ENCODE data around the gene TMEM100. TPM values are rescaled to one million over a fixed set of nuclear protein-coding genes. Genes with fewer than 3 reads are reported as not detected.

The TMEM100 gene
- total and polyA plus RNA-seq, 2 donors (not counting 3 experiments of a cell fraction or from before 2014, with no cell fraction given): not detected

- ChIA-PET CTCF (no interaction called here), POLR2A (no interaction called here)
- H3K4me3 ChIP-seq (replicated peaks in 1 of 3; ENCODE audit: insufficient read depth in 1 of 3, low read depth in 1 of 3, low read length in 3 of 3): no peak overlapping the region
- no peak overlapping the region for H2AFZ ChIP-seq (ENCODE audit: low read depth, low read length)
- H3K27ac ChIP-seq (ENCODE audit: insufficient read depth, low read depth, low read length): no peak overlapping the region
- DNase-seq (ENCODE audit: low read depth, low spot score): no peak
- no peaks in the 10 kb centered on the region for H4K20me1 ChIP-seq (replicated peaks; ENCODE audit: control insufficient read depth, extremely low read depth, insufficient read depth, low read length)
- H3K9me1 ChIP-seq (replicated peaks; ENCODE audit: control insufficient read depth, extremely low read depth, insufficient read depth, low read length): no peaks in the 10 kb centered on the region
- BruUV-seq (replicated peaks): no TSS peak
- intact Hi-C loops (cut with micrococcal nuclease): no loop called here
- H3K36me3 ChIP-seq (ENCODE audit: control insufficient read depth in 2 of 2, extremely low read depth in 1 of 2, insufficient read depth in 2 of 2, low read length in 2 of 2): no peaks in the 10 kb centered on the region
- H3K27me3 ChIP-seq (ENCODE audit: control insufficient read depth in 2 of 2, insufficient read depth in 2 of 2, low read length in 2 of 2): no peaks in the 10 kb centered on the region
- dilution Hi-C loops (cut with MboI; ENCODE audit: extremely low pct_ligation_motif_present, low sequenced_read_pairs): no loop called here
- no peak overlapping the region for H3K9ac ChIP-seq (replicated peaks; ENCODE audit: extremely low read depth, insufficient read depth, low read length)
- FAIRE-seq: no peak
- no peaks in the 10 kb centered on the region for H3K79me2 ChIP-seq (ENCODE audit: control insufficient read depth, insufficient read depth, low read length)
- no peak for TF ChIP-seq CTCF (IDR thresholded peaks at IDR 0.05; ENCODE audit: extremely low read depth in 1 of 2, insufficient read depth in 1 of 2, low read depth in 1 of 2, low read length in 2 of 2)
- no peak for TF ChIP-seq GATA2 (IDR thresholded peaks at IDR 0.05; ENCODE audit: insufficient read depth, insufficient read length, low read depth, low read length)
- TF ChIP-seq JUN (IDR thresholded peaks at IDR 0.05; ENCODE audit: borderline replicate concordance, insufficient read depth, insufficient read length, low read depth): no peak
- no peak for TF ChIP-seq POLR2AphosphoS5 (IDR thresholded peaks at IDR 0.05; ENCODE audit: insufficient read depth, low read depth, low read length)
- TF ChIP-seq MYC (IDR thresholded peaks at IDR 0.05; ENCODE audit: low read depth, low read length): no peak
- no peak for TF ChIP-seq FOS (IDR thresholded peaks at IDR 0.05; ENCODE audit: borderline replicate concordance, insufficient read depth, low read length)
- no peak overlapping the region for H3K4me2 ChIP-seq (ENCODE audit: insufficient read depth, low read length)
- no peaks in the 10 kb centered on the region for H3K4me1 ChIP-seq (ENCODE audit: control insufficient read depth, extremely low read depth, insufficient read depth, low read length)
- H3K9me3 ChIP-seq (replicated peaks; ENCODE audit: control insufficient read depth, insufficient read depth, low read length): no peaks in the 10 kb centered on the region
Observed at GRCh38 chr17:55705847-55706246, 16.8 kb downstream of the TMEM100 start.

GRCh38 chr17:55704401-55704800, 18.3 kb downstream of the TMEM100 start:
- no peaks in the 10 kb centered on the region for H3K9me1 ChIP-seq (replicated peaks; ENCODE audit: control insufficient read depth, extremely low read depth, insufficient read depth, low read length)
- POLR2A ChIA-PET: no interaction called here
- no peak overlapping the region for H3K4me2 ChIP-seq (ENCODE audit: insufficient read depth, low read length)
- DNase-seq (ENCODE audit: low read depth, low spot score): no peak
- H3K4me1 ChIP-seq (ENCODE audit: control insufficient read depth, extremely low read depth, insufficient read depth, low read length): no peaks in the 10 kb centered on the region
- no peaks in the 10 kb centered on the region for H3K36me3 ChIP-seq (ENCODE audit: control insufficient read depth in 2 of 2, extremely low read depth in 1 of 2, insufficient read depth in 2 of 2, low read length in 2 of 2)
- CTCF ChIA-PET: interaction anchor here (0.7 to 1.4 kb wide), 2 partner anchors 8 to 20 kb away, joined by 3 read pairs; no protein-coding TSS in a partner anchor
- H3K9me3 ChIP-seq (replicated peaks; ENCODE audit: control insufficient read depth, insufficient read depth, low read length): no peaks in the 10 kb centered on the region
- no TSS peak for BruUV-seq (replicated peaks)
- H3K4me3 ChIP-seq (replicated peaks in 1 of 3; ENCODE audit: insufficient read depth in 1 of 3, low read depth in 1 of 3, low read length in 3 of 3): no peak overlapping the region
- intact Hi-C loops (cut with micrococcal nuclease) (no loop called here), dilution Hi-C loops (cut with MboI; ENCODE audit: extremely low pct_ligation_motif_present, low sequenced_read_pairs) (no loop called here)
- no peak for TF ChIP-seq CTCF (IDR thresholded peaks at IDR 0.05; ENCODE audit: extremely low read depth in 1 of 2, insufficient read depth in 1 of 2, low read depth in 1 of 2, low read length in 2 of 2)
- TF ChIP-seq JUN (IDR thresholded peaks at IDR 0.05; ENCODE audit: borderline replicate concordance, insufficient read depth, insufficient read length, low read depth): no peak
- TF ChIP-seq POLR2AphosphoS5 (IDR thresholded peaks at IDR 0.05; ENCODE audit: insufficient read depth, low read depth, low read length): no peak
- TF ChIP-seq GATA2 (IDR thresholded peaks at IDR 0.05; ENCODE audit: insufficient read depth, insufficient read length, low read depth, low read length): no peak
- TF ChIP-seq MYC (IDR thresholded peaks at IDR 0.05; ENCODE audit: low read depth, low read length): no peak
- no peak for TF ChIP-seq POLR2A (IDR thresholded peaks at IDR 0.05; ENCODE audit: low read depth, low read length)
- no peak for TF ChIP-seq EZH2 (IDR thresholded peaks at IDR 0.05; ENCODE audit: borderline replicate concordance, low read depth, low read length, severe bottlenecking)
- no peak for TF ChIP-seq MAX (IDR thresholded peaks at IDR 0.05; ENCODE audit: insufficient read depth, insufficient read length)
- no peak for TF ChIP-seq FOS (IDR thresholded peaks at IDR 0.05; ENCODE audit: borderline replicate concordance, insufficient read depth, low read length)
- FAIRE-seq: no peak
- peaks cover 0 to 2% of the 10 kb centered on the region in 2 experiments for H3K27me3 ChIP-seq (ENCODE audit: control insufficient read depth in 2 of 2, insufficient read depth in 2 of 2, low read length in 2 of 2)
- no peak overlapping the region for H3K9ac ChIP-seq (replicated peaks; ENCODE audit: extremely low read depth, insufficient read depth, low read length)
- no peaks in the 10 kb centered on the region for H3K79me2 ChIP-seq (ENCODE audit: control insufficient read depth, insufficient read depth, low read length)
- no peak overlapping the region for H2AFZ ChIP-seq (ENCODE audit: low read depth, low read length)
- no peak overlapping the region for H3K27ac ChIP-seq (ENCODE audit: insufficient read depth, low read depth, low read length)
- no peaks in the 10 kb centered on the region for H4K20me1 ChIP-seq (replicated peaks; ENCODE audit: control insufficient read depth, extremely low read depth, insufficient read depth, low read length)

Measured in endothelial cell of umbilical vein (primary cell).